K562 (cell line): ENCODE data around the gene DRAXIN. TPM values are rescaled to one million over a fixed set of nuclear protein-coding genes. Genes with fewer than 3 reads are reported as not detected.
A peak's percentile ranks its signal among the peaks of the same experiment; 100 is the strongest.

Experiments used
- ARID2 ChIP-seq: fragments of 450-650 bp; IDR thresholded peaks from 2 replicates; pipeline ENCODE4 v1.6.1; 2017; ENCODE audit warnings: antibody characterized with exemption, mild to moderate bottlenecking
- CTBP1 ChIP-seq: fragments of 450-650 bp; IDR thresholded peaks from 2 replicates; pipeline ENCODE4 v1.6.1; 2016; ENCODE audit warnings: borderline replicate concordance
- DACH1 ChIP-seq: fragments of 450-650 bp; IDR thresholded peaks from 2 replicates; pipeline ENCODE4 v1.6.1; 2018; ENCODE audit not compliant: partially characterized antibody
- DPF2 ChIP-seq: fragments of 450-650 bp; IDR thresholded peaks from 2 replicates; pipeline ENCODE4 v1.6.1; 2016
- FOXA1 ChIP-seq: fragments of 450-650 bp; IDR thresholded peaks from 2 replicates; pipeline ENCODE4 v1.6.1; 2016; ENCODE audit warnings: mild to moderate bottlenecking, borderline replicate concordance
- GATA2 ChIP-seq: sonication (generic); formaldehyde crosslinking; IDR thresholded peaks from 2 replicates; pipeline ENCODE4 v1.4.0; 2020; ENCODE audit warnings: mild to moderate bottlenecking, missing genetic modification reagents
- IFI16 ChIP-seq: fragments of 250-450 bp; sonication (Bioruptor Pico); IDR thresholded peaks from 2 replicates; pipeline ENCODE4 v2.1.2; 2022; ENCODE audit warnings: mild to moderate bottlenecking, inconsistent platforms
- MEF2A ChIP-seq: IDR thresholded peaks from 2 replicates; pipeline ENCODE4 v1.6.1; 2011; ENCODE audit warnings: low read depth, mild to moderate bottlenecking, low read length, moderate library complexity; ENCODE audit not compliant: control insufficient read depth
- NKRF ChIP-seq: fragments of 450-650 bp; IDR thresholded peaks from 2 replicates; pipeline ENCODE4 v1.6.1; 2016; ENCODE audit warnings: borderline replicate concordance
- NUFIP1 ChIP-seq: fragments of 450-650 bp; IDR thresholded peaks from 2 replicates; pipeline ENCODE4 v1.6.1; 2018; ENCODE audit not compliant: partially characterized antibody
- PREB ChIP-seq: sonication (generic); formaldehyde crosslinking; IDR thresholded peaks from 2 replicates; pipeline ENCODE4 v1.8.1; 2023; ENCODE audit warnings: mild to moderate bottlenecking, missing genetic modification reagents
- SMARCE1 ChIP-seq: fragments of 450-650 bp; IDR thresholded peaks from 2 replicates; pipeline ENCODE4 v1.7.1; 2016; ENCODE audit warnings: mild to moderate bottlenecking
- SP2 ChIP-seq: IDR thresholded peaks from 2 replicates; pipeline ENCODE4 v1.6.1; 2011; ENCODE audit warnings: mild to moderate bottlenecking, low read depth, low read length, moderate library complexity; ENCODE audit not compliant: poor library complexity, severe bottlenecking; ENCODE audit errors: extremely low read depth
- TAF1 ChIP-seq: IDR thresholded peaks from 2 replicates; pipeline ENCODE4 v1.6.1; 2011; ENCODE audit warnings: mild to moderate bottlenecking, low read length, moderate library complexity; ENCODE audit not compliant: insufficient read depth, control insufficient read depth, severe bottlenecking; ENCODE audit errors: extremely low read depth
- ZBED1 ChIP-seq: IDR thresholded peaks from 2 replicates; pipeline ENCODE4 v1.6.1; 2014
- ZBTB9 ChIP-seq: fragments of 450-650 bp; formaldehyde crosslinking; IDR thresholded peaks from 2 replicates; pipeline ENCODE4 v1.4.0; 2020; ENCODE audit warnings: mild to moderate bottlenecking, moderate library complexity
- ZNF146 ChIP-seq: IDR thresholded peaks from one replicate; pipeline ENCODE4 v1.6.1; 2018; ENCODE audit warnings: missing compliant biosample characterization; ENCODE audit not compliant: unreplicated experiment
- ZNF224 ChIP-seq: sonication (generic); formaldehyde crosslinking; IDR thresholded peaks from 2 replicates; pipeline ENCODE4 v1.8.0; 2022; ENCODE audit warnings: mild to moderate bottlenecking, missing genetic modification reagents
- ZNF589 ChIP-seq: fragments of 200-800 bp; sonication (Bioruptor generic); IDR thresholded peaks from 2 replicates; pipeline ENCODE4 v1.6.1; 2016; ENCODE audit warnings: low read depth, missing genetic modification characterization, missing compliant biosample characterization
- ZNF668 ChIP-seq: fragments of 250-450 bp; sonication (Bioruptor Pico); IDR thresholded peaks from 2 replicates; pipeline ENCODE4 v1.8.0; 2022; ENCODE audit warnings: mild to moderate bottlenecking, inconsistent platforms
- ZNF75A ChIP-seq: fragments of 450-650 bp; formaldehyde crosslinking; IDR thresholded peaks from 2 replicates; pipeline ENCODE4 v1.4.0; 2020; ENCODE audit warnings: mild to moderate bottlenecking
- ZNF79 ChIP-seq: fragments of 250-450 bp; sonication (Bioruptor Pico); IDR thresholded peaks from 2 replicates; pipeline ENCODE4 v1.4.0; 2020; ENCODE audit warnings: low read depth, mild to moderate bottlenecking, moderate library complexity
- ZNF830 ChIP-seq: fragments of 250-450 bp; sonication (Bioruptor Pico); IDR thresholded peaks from 2 replicates; pipeline ENCODE4 v1.5.0; 2021; ENCODE audit warnings: mild to moderate bottlenecking
- polyA plus RNA-seq, 8 experiments: library from polyadenylated mRNA; depleted of rRNA in 4 of 8; stranded (reverse) in 5 of 8; unstranded in 3 of 8; fragments of >200 nt; fragmentation: Nextera tagmentation in 2 of 8; fragmentation: Illumina TruSeq in 1 of 8; extraction: Ambion mirVana in 2 of 8; extraction: Trizol in 1 of 8; gene quantifications; 2 replicates each; pipeline versions ENCODE4 v1.2.1 to v1.2.3, GENCODE V29; 2011 to 2014; ENCODE audit warnings: inconsistent platforms in 1 of 8, missing spikeins in 1 of 8
- total RNA-seq, 7 experiments: library from RNA; depleted of rRNA in 6 of 7; stranded (reverse); fragments of >200 nt in 6 of 7; fragmentation: Illumina TruSeq in 2 of 7; extraction: Trizol in 2 of 7; gene quantifications; 2 replicates each; pipeline versions ENCODE4 v1.2.1 to v1.2.3, GENCODE V29; 2011 to 2021; ENCODE audit warnings: low replicate concordance in 1 of 7

Gene DRAXIN
- total and polyA plus RNA-seq, 9 of the 15 experiments (the other 6 are each of a cell fraction or from before 2014, with no cell fraction given) = 0.01 to 0.04 (median 0.01) TPM; not detected in 6

GRCh38 chr1:11681071-11681771 lies 10.3 kb upstream of the DRAXIN start, which contains the start of gene MAD2L2 (continued):
- no peak; the same call in 1 of the 2 replicates for TF ChIP-seq NKRF
- TF ChIP-seq CTBP1 = peak; percentile 68
- no peak for TF ChIP-seq MEF2A
- TF ChIP-seq SP2 = no peak
- no peak for TF ChIP-seq GATA2 (CRISPR knock-in tag)
- 0 out of 2 replicates have a peak, but pooled peaks have one; percentile 25 for TF ChIP-seq ZBED1
- no peak for TF ChIP-seq ZNF224
- peak; percentile 66 for TF ChIP-seq TAF1
- no peak for TF ChIP-seq NUFIP1
- no peak for TF ChIP-seq ZNF589 (CRISPR knock-in tag)
- peak; percentile 81 for TF ChIP-seq DPF2
- TF ChIP-seq FOXA1 = no peak
- TF ChIP-seq PREB (CRISPR knock-in tag) = no peak
- TF ChIP-seq ZNF668 = no peak
- peak; percentile 27 for TF ChIP-seq DACH1
- TF ChIP-seq ARID2 = no peak
- TF ChIP-seq ZNF75A (CRISPR knock-in tag) = no peak
- no peak for TF ChIP-seq ZBTB9 (CRISPR knock-in tag)
- no peak for TF ChIP-seq ZNF146
- no peak for TF ChIP-seq IFI16 (CRISPR knock-in tag)
- no peak for TF ChIP-seq ZNF830
- TF ChIP-seq ZNF79 (CRISPR knock-in tag) = no peak
- TF ChIP-seq SMARCE1 = peak; percentile 57
